HG02973 (cell line): ENCODE data around the gene CATSPER3.

Experiments used
- ATAC-seq: cut with Tn5 transposase; IDR thresholded peaks from one replicate; pipeline ENCODE4 v1.9.1; 2021; ENCODE audit warnings: moderate library complexity; ENCODE audit not compliant: unreplicated experiment

CATSPER3 gene

GRCh38 chr5:135029477-135030122, 61.9 kb downstream of the CATSPER3 start:
- ATAC-seq = no peak

GRCh38 chr5:135030123-135030955, 62.6 kb downstream of the CATSPER3 start:
- no peak for ATAC-seq

DNA sequence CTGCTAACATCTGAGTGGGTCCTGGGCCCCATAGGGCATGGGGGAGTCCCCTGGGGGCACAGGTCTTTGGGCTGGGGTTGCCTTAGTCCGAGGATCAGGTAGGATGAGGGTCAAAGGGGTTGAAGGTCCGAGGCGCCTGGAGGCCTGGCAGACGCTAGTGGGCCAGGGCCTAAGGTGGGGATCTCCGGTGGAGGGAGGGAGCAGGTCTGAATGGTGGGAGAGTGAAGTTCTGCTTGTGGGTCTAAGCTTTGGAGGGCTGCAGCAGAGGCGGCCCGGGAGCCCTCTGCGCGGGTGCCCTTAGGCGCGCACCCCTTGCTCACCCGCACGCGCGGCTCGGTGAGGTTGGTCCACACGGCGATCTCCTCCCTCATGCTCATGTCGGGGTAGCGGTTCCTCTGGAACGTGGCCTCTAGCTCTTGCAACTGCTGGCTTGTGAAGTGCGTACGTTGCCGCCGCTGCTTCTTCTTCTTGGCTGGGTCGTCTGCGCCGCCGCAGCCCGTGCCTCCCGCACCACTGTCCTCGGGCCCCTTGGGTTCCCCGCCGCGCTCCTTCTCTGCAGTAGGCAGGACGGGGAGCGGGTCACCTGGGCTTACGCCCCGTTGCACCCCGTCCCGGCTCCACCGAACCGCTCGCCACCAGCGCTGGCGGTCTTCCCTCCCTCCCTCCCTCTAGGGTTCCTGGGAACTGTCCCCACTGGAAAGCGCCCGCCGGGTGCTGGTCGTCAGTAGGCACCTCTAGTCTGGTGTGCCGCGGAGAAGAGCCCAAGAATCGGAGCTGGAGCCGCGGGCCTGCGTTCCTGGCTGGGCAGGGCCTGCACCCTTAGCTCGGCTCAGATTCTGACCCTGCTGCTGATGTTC, 63.5 kb downstream of the CATSPER3 start:
- no peak for ATAC-seq

- no peak for ATAC-seq
Measured at GRCh38 chr5:135031813-135032694, 64.3 kb downstream of the CATSPER3 start.

- ATAC-seq = no peak
Measured at GRCh38 chr5:135032695-135032998, 64.9 kb downstream of the CATSPER3 start.

DNA sequence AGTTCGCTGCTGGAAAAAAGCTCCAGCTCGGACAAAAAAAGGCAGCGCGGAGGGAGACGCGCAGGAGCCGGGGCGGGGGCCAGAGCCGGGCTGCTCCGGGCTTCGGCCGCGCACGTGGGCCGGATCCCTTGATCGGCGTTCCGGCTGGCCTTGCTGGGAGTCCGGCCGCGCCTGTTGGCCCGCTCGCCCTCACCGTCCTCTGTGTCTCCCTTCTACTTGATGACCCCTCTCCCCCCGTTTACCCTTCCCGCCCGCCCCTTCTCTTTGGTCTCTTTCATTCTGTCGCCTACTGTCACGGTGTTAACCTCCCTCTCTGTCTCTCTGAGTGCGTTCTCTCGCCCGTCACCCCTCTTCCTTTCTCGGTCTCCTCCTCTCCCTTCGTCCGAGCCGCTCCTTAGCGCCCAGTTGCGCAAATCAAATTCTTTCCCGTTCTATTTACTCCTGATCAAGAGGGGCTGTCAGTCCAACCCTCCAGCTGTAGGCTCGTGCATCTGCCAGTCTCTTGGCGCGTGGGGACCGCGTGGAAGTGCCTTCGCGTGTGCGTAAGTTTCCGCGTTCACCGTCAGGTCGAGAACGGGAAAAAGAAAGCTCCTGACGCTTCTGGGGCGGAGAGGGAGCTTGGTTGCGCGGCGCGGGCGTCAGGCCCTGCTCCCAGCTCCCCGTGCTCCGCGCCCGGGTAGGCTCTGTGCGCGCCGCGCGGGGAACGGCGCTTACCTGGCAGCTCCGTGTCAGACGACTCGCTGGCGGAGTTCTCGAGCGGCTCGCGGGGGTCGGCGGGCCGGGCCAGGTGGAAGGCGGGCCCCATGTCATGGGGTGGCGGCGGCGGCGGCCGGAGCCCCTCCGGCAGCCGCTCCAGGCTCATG, 65.5 kb downstream of the CATSPER3 start:
- ATAC-seq = no peak

GRCh38 chr5:135033901-135034235, 66.2 kb downstream of the CATSPER3 start, which contains the start of gene PITX1:
TSS of gene PITX1 (minus strand) at chr5:135034228. CDS start at chr5:135033881, 347 bp downstream.
- no peak for ATAC-seq

GRCh38 chr5:135034236-135034962, 66.7 kb downstream of the CATSPER3 start:
- no peak for ATAC-seq

GRCh38 chr5:135034963-135035677, 67.4 kb downstream of the CATSPER3 start:
- ATAC-seq = no peak

- no peak for ATAC-seq
Measured at GRCh38 chr5:135035678-135036030, 67.9 kb downstream of the CATSPER3 start.

DNA sequence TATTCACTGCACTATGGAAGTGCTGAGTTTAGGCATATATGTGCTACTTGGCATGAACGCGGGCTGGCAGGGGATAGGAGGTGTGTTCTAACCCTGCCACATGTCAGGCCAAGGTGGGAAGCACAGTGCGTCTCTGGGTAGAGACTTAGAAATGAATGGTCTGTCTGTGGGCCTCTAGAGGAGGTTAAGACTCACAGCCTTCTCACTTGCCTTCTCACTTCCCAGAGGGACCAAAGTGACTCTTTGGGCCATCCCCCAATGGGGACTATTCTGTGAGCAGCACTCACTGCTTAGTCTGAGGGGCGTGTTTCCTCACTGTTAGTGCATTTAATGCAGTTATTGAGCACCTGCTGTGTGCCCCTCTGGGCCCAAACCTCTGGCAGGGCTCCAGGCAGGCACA, 68.7 kb downstream of the CATSPER3 start:
- ATAC-seq = no peak

GRCh38 chr5:135037519-135038204, 70.0 kb downstream of the CATSPER3 start:
- ATAC-seq = no peak

DNA sequence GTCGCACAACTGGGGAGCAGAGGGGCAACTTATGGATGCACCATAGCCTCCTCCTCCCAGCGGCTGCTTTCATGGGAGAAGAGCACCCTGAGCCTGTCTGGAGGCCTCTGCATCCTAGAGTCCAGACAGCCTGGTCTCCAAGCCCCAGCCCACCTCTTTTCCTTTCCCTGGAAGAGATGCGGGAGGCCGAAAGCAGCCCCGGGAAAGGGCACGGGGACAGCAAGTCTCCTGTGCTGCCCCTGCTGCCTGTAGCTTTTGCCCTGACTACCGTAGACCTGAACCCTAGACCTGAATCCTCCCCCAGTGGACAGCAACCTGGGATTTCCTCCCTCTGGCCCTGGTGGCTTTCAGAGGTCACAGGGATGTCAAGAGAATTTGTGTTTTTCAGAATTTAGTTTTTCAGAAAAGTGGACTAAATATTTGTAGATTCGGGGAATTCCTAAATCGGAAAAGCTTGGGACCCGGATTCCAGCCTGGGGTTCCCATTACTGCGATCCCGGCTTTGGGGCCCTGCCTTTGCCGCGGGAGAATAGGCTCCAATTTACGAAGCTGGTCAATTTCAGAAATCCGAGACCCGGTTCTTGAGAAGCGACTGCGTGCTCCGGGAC, 70.6 kb downstream of the CATSPER3 start:
- ATAC-seq = no peak

DNA sequence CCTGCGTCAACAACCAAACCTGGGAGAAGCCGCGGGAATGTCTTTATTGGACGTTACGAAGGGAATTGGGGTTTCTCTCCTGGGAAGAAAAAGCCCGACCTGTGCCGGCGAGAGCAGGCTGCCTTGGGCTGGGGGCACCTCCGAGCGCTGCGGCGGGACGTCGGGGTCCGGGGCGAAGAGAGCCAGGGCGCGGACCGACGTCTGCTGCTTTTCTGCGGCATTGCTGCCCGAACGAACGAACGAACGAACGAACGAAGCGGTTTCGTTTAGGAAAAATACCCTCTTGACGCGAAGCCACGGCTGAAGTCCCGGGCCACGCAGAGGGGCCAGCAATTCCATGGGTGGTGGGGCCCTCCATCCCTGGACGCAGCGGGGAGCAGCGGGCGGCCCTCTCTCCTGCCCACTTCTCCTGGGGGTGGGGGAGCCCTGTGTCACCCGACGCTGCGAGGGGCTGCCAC, 71.1 kb downstream of the CATSPER3 start:
- ATAC-seq = no peak

DNA sequence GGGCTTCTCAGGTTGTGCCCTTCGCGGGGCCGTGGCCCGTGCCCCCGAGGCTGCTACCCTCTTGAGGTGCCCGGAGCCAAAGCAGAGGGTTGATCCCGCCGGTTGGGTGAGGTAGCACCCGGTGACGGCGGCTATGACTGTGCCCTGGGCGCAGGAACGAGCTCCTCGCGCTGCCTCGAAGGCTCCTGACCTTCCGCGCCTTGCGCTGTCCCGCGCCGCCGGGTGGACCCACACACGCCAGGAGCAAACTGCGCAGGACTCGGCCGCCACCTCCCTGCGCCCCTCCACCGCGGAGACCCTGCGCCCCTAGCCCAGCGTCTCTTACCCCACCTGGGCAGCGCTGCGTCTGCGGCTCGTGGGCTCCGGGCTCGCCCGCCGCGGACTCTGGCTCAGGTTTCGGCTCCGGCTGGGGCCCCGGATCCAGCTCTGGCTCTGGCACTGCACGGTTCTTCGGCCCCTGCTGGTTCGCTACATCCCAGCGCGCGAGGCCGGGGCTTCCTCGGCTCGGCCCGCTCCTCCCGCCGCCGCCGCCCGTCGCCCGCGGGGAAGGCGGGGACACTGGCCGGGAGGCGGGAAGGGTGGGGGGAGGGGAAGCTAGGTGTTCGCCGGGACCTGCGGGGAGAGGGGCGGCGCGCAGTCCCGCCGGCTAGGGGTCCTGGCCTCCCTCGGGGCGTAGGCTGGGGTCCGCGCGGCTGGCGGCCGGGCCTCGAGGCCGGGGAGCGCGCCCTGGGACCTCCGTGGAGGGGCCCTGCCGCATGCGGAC, 71.7 kb downstream of the CATSPER3 start:
- no peak for ATAC-seq

GRCh38 chr5:135040034-135040332, 72.3 kb downstream of the CATSPER3 start:
- no peak for ATAC-seq
